ENCODE measurements around the gene CAPN12.

CAPN12 gene

GRCh38 chr19:38737921-38738737 is 6.1 kb downstream of the CAPN12 start:
- DNase-seq (ENCODE audit: low read depth in 2 of 2), result no peak

DNA sequence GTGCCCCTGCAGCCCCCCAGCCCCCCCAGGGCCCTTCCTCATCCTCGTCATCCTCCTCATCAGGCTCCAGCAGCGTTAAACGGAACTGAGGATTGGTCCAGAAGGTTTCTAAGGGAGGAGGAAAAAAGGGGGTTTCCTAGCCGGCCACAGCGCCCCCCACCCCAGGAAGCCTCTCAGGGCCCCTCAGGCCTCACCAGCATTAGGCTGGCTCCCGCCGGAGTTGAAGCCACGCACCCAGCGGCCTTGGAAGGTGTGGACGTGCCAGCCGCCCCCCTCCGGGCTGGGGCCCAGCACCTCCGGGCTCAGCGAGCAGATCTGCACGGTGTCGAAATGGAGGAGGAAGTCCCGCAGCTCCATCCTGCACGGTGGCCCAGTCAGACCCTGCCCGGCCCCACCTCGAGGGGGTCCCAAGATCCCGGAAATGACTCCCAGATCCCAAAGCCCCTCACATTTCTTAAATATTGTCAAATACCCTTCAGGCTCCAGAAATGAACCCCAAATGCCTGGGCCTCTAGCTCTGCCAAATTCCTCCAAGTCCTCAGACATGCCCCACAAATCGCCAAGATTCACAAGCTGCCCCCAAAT is 6.9 kb downstream of the CAPN12 start:
- DNase-seq (ENCODE audit: low read depth in 2 of 2), result no peak

DNA sequence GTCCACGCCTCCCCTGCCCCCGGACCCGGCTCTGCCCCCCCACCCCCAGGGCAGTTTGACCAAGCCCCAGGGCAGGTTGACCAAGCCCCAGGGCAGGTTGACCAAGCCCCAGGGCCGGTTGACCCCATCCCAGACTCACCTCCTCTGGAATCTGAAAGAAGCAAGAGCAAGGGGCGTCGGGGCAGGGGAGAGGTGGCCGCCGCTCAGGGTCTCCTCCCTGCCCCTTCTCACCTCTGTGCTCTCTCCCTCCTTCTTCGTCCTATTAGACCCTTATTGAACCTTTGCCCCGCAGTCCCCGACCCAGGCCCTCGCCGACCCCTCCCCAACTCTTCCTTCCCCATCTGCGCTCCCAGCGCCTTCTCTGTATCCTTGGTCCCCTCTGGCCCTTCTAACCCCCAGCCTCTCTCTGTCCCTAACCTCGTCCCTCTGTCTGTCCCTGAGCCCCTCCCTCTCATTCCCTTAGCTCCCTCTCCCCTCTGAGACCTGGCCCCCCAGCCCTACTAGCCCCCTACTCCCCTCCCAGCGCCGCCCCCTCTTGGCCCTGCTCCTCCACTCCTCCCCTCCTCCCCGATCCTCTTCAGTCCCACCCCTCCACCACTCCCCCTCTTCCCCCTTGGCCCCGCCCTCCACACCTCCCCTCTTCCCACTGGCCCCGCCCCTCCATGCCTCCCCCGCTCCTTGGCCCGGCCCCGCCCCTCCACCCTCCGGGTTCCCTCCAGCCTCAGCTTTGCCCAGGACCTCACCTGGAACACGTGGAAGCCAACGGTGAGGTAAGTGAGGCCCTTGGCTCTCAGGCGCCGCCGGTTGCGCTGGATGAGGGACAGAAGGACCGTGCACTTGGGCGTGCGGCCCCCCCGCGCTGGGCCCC is 7.6 kb downstream of the CAPN12 start:
- DNase-seq (ENCODE audit: low read depth in 2 of 2), result peak in 1 of 2 donors; percentile 48

DNA sequence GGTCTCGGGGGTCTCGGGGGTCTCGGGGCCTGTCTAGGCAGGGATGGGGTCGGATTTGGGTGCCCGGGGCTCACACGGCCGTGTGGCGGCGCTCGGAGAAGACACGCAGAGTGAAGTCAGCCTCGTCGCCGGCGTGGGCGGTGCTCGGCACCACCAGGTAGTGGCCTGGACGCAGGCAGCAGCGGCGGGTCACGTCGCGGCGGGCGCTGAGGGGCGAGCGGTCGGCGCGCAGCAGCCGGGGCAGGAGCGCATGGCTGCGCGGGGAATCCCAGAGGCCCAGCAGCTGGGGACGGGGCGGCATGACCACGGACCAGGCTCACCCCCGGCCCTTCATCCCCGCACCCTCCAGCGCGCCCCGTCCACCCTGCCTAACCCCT is 8.2 kb downstream of the CAPN12 start:
- DNase-seq (ENCODE audit: low read depth in 2 of 2), result peak in 1 of 2 donors; percentile 27

DNA sequence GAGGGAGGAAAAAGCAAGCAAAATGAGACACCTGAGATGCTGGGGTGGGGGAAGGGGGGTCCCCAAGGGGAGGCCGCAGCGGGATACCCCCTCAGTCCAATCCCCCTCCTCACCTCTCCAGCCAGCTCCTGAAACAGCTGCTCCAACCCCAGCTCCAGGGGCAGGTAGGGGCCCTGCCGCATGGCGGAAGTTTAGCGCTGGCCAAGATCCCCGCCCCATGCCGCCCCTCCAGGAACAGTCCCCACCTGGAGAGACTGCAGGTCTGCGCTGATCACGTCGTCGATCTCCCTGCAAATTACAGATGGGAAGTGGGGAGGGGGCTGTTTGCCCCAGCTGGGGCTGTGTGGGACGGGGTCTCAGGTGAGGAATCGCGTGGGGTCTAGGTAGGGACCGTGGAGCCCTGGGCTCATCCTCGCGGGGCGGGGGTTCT is 9.0 kb downstream of the CAPN12 start:
- DNase-seq (ENCODE audit: low read depth in 2 of 2), result no peak

DNA sequence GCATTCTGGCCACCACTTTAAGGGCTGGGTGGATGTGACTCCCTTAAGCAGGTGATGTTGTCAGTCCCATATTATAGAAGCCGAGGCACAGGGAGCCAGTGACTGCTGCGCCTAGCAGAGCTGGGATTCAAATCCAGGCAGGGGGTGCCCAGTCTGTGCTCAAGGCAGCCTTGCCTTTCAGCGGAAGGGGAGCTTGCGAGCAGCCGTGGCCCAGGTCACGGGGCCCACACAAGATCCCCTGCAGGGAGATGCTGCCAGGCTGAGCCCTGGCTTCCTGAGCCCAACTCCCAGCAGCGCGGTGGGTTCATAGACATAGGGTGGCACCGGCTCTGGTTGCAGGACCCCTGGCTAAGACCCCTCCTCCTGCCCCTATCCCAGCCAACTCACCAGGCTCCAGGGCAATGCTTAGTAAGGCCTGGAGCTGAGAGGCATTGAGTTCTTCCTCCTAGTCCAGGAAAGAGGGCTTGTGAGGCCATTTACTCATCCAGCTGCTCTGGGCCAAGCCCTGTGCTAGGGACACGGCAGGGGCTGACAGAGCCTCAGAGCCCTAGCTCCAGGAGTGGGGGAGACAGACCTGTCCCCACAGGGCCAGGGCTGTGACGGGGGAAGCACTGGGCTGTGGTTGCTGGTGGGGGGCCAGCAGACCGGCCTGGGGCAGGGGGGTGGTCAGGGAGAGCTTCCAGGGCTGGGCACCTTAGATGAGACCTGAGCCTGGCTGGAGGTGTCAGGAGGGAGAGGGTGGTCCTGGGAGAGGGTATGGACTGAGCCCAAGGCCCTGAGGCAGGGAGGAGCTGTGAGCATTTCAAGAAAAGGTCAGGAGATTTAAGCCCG is 9.6 kb downstream of the CAPN12 start:
- no peak for DNase-seq (ENCODE audit: low read depth in 2 of 2)

- no peak for DNase-seq (ENCODE audit: low read depth in 2 of 2)
Measured at GRCh38 chr19:38734176-38734425, 10.2 kb downstream of the CAPN12 start.

DNA sequence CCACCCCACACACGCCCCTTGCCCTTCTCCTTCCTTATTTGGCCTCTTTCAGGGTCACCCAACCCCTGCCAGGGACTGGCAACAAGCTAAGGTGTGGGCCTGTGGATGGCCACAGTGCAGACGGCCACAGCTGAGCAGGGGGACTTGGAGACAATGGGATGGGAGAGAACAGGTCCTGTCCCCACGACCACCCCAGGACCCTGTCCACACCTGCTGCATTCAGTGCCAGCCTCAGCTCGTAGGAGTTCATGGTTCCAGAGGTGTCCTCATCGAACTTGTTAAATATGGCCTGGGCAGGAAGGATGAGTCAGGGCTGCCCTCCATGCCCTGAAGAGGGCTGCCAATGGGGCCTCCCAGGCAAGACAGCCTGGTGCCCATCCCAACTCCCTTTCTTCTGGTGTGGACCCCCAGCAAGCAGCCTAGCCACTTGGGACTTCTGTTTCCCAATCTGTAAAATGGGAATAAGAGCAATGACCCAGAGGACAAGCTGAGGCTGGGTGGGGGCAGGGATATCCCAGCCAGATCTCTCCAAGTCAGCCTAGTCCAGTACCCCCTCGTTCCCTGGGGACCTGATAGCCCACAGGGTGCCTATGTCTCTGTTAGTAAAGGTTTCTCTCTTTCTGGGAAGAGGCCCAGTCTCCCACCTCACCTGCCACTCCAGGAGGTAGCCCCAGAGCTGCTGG is 10.6 kb downstream of the CAPN12 start:
- no peak for DNase-seq (ENCODE audit: low read depth in 2 of 2)

DNA sequence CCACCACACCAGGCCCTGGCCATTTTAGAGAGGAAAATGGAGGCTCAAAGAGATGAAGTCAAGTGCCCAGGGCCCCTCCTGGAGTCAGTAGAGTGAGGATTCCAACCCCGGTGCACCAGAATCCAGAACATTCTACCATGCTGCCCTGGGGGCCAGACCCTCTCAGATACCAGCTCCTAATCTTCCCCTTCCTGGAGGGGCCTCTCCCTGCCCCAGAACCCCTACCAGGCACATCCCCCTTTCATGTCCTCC is 11.1 kb downstream of the CAPN12 start:
- DNase-seq (ENCODE audit: low read depth in 2 of 2), result no peak

GRCh38 chr19:38731654-38732301 is 12.5 kb downstream of the CAPN12 start:
- DNase-seq (ENCODE audit: low read depth in 2 of 2), result no peak

- DNase-seq (ENCODE audit: low read depth in 2 of 2), result no peak
Measured at GRCh38 chr19:38730731-38731589, 13.3 kb downstream of the CAPN12 start.

- DNase-seq (ENCODE audit: low read depth in 2 of 2), result no peak
Measured at GRCh38 chr19:38730470-38730730, 13.9 kb downstream of the CAPN12 start.

GRCh38 chr19:38729653-38730469 is 14.4 kb downstream of the CAPN12 start:
- DNase-seq (ENCODE audit: low read depth in 2 of 2), result peak; percentile 49 to 61

GRCh38 chr19:38728752-38729541 is 15.3 kb downstream of the CAPN12 start:
- no peak for DNase-seq (ENCODE audit: low read depth in 2 of 2)

DNA sequence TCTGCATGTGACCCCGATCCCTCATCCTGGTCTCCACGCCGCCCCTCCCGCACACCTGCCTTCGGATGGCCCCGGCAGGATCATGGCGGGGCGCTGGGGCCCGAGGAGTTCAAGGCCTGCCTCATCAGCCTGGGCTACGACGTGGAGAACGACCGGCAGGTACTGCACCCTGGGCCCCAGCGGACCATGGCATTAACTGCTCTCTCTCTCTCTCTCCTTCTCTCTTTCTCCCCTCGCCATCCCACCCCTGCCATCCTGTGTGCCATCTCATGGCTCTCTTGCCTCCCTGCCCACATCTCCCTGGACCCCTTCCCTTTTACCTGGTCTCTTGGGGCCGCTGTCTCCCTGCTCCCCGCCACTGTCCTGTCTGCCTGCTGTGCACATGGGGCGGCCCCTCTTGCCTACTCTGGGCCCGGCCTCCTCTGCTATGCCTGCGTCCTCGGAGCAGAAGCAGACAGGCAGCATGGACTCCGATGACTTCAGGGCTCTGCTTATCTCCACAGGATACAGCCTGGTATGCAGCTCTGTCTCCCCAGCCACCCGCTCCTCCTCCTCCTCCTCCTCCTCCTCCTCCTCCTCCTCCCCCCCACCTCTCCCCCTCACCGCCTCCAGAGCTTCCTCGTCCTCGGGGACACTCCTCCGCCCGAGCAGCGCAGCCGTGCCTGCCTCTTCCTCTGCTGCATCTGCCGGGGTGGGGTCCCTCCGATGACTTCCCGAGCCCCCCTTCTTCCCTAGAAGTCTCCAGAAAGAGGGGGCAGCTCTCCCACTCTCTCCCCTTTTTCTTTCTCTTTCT is 16.2 kb downstream of the CAPN12 start:
- DNase-seq (ENCODE audit: low read depth in 2 of 2), result no peak

DNA sequence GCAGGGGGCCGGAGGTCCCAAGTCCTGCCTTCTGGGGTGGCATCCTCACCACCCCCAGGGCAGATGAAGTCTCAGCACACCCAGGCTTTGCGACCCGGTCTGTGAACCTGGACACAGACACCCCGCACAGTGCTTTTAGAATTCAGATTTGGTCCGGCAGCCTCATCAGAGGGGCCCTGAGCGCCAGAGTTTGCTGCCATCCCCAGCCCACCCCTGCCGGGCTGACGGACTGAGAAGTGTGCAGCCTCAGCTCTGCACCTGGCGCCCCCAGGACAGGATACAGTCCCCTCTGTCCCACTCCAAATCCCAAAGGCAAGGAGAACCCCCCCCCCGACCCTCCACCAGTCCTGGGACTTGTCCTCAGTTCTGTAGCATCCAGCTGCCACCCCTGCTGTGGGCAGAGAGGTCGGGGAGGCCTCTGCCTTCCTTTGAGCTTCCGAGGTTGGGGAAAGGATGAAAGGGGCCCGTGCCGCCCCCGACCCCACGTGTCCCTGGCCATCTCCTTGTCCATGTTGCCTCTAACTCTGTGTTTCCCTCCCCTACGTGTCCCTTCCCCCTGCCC is 16.9 kb downstream of the CAPN12 start:
- DNase-seq (ENCODE audit: low read depth in 2 of 2), result no peak

DNA sequence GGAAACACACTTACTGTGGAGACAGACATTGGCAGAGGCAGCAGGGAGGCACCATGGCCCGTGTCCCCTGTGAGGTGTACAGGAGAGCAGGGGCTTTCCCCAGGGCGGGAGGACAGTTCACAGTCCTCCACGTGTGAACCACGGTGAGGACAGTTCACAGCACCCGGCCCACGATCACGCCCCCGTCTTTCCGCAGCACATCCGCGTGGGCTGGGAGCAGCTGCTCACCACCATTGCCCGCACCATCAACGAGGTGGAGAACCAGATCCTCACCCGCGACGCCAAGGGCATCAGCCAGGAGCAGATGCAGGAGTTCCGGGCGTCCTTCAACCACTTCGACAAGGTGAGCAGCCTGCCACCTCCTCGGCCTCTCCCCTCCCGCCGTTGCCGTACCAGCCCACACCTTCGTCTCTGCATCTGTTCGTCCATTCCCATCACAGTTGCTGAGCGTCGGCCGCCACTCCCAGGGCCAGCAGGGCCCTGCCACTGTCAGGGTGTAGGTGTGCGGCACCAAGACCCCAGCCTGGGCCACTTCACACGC is 17.4 kb downstream of the CAPN12 start:
- DNase-seq (ENCODE audit: low read depth in 2 of 2), result no peak
